GM18511 (cell line): ENCODE data around the gene MCUR1.
"Not testable (repeated sequence)": the region's sequence is repeated elsewhere in the genome, so short reads cannot be mapped to it uniquely, and the experiment has no call there.

ENCODE experiments used
- ATAC-seq: cut with Tn5 transposase; IDR thresholded peaks from one replicate; pipeline ENCODE4 v1.9.1; 2021; ENCODE audit warnings: mild to moderate bottlenecking, moderate library complexity; ENCODE audit not compliant: unreplicated experiment

The MCUR1 gene

DNA sequence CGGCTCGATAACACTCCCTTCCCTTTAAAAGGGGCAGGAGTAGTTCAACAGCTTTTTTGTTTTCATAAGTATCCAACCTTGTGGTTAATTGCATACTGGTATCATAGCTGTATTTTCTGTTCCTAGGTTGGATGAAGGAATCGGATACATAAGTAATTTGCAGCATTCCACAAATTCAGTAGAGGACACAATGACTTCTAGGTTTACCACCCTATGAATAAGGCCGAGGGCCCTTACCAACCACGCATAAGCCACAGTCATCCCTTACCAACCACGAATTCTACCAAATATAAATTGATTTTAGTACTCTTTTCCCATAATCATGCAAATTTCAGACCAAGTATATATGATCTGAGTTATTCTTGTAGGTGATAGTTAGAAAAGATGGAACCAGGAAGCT lies 36.3 kb downstream of the MCUR1 start:
- no peak for ATAC-seq

DNA sequence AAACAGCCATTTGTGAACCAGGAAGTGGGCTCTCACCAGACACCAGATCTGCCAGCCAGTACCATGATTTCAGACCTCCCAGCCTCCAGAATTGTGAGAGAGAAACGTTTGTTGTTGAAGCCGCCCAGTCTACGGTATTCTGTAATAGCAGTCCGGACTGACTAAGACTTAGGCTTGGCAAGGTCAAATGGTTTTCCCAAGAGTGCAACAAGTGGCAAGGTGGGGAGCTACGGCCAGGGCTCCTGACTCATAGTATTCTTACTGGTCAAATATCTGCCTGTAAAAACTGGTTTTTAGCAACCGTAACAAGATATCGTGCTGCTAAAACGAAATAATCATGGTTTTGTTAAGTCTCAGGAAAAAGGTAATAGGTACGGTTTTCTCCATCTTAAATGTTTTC lies 37.8 kb downstream of the MCUR1 start:
- no peak for ATAC-seq

DNA sequence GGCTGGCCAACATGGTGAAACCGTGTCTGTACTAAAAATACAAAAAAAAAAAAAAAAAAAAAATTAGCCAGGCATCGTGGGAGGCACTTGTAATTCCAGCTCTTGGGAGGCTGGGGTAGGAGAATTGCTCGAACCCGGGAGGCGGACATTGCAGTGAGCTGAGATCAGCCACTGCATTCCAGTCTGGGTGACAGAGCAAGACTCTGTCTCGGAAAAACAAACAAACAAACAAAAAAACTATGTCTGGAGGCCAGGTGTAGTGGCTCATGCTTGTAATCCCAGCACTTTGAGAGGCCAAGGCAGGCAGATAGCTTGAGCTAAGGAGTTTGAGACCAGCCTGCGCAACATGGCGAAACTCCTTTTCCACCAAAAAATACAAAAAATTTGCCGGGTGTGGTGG lies 38.9 kb downstream of the MCUR1 start:
- ATAC-seq = not testable (repeated sequence)

DNA sequence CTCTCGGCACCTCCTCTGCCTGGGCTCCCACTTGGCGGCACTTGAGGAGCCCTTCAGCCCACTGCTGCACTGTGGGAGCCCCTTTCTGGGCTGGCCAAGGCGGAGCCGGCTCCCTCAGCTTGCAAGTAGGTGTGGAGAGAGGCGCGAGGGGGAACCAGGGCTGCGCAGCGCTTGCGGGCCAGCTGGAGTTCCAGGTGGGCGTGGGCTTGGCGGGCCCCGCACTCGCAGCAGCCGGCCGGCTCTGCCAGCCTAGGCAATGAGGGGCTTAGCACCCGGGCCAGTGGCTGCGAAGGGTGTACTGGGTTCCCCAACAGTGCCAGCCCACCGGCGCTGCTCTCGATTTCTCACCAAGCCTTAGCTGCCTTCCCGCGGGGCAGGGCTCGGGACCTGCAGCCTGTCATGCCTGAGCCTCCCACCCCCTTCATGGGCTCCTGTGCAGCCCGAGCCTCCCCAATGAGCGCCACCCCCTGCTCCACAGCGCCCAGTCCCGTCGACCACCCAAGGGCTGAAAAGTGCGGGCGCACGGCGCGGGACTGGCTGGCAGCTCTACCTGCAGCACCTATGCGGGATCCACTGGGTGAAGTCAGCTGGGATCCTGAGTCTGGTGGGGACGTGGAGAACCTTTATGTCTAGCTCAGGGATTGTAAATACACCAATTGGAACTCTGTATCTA lies 41.9 kb downstream of the MCUR1 start:
- not testable (repeated sequence) for ATAC-seq

DNA sequence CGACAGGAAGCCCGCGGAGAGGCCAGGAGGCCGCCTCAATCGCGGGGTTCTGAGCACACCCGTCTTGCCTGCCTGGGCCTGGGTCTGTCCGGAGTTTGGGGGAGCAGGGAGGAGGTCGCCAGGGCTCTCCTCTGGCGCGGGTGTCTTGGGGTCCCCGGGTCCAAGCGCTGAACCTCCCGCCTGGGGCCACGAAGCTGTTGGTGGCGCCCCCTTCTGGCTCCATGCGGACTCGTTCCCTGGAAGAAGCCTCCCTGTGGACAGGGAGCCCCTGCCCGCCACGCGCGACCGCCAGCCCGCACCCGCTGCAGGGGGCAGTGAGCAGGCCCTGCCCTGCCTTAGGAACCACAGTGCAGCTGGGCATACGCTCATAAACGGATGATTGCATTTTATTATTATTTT lies 44.7 kb downstream of the MCUR1 start:
- ATAC-seq = no peak

DNA sequence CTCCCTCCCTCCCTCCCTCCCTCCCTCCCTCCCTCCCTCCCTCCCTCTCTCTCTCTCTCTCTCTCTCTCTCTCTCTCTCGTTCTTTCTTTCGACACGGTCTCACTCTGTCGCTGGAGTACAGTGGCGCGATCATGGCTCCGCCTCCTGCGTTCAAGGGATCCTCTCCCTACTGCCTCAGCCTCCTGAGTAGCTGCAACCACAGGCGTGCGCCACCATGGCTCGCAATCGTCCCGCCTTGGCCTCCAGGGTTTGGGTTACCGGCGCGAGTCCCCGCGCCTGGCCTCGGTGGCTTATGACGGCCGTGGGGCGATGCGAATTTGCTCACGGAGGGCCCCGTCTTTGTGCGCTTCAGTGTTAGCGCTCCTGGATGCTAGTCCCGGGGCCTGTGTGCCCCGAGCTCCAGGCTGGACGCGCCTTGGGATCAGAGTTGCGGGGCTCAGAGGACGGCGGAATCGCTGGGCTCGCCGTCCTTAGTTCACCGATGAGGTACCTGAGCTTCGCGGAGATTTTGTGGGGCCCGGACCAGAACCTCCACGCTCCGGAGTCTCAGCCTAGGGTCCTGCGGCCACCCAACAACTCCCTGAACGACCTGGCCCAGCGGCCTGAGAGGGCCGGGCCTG lies 45.2 kb downstream of the MCUR1 start:
- ATAC-seq = no peak

DNA sequence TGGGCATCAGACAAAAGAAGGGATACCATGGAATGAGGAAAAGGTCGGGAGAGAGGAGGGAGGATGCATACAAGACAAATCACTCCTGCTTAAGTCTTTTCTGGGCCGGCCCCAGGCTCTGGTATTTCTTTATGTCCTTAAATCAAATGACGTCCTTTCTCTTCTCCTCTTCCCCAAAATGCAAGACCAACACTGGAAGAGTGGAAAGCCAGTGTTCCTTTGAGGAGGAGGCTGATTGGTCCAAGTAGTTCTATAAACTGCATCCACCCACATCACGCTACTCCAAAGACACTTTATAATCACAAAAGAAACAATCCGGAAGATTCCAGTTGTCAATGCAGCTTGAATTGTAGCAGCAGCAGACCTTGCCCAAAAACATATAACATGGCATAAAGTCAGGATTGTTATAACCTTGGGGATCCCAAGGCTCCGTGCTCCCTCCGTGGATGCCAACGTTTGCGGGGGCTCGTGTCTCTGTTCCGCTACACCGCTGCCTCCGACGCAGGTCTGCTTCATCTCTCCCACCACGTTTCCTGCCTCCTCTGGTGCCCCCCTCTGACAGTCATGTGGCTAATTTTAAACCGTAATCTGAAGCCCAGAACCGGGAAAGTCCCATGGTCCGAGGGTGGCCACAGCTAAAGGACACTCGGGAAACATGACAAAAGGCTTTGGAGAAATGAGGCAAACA lies 47.1 kb downstream of the MCUR1 start:
- no peak for ATAC-seq

DNA sequence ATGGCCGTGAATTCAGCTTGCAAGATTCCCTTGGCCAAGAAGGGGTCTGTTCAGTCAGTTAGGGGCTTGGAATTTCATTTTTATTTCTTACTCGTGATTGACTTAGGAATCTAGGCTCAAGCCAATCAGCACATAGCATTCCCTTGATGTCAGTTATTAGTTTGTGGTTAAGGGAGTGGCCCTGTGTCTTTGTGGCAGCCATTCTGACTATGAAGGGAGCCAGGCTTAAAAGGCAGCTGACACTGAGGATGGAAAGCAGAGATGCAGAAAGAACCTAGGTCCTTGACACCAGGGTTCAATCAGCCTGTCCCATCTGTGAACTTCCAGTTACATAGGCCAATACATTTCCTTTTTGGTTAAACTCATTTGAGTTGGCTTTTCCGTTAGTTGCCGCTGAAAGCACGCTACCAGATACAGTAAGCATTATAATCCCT lies 48.1 kb downstream of the MCUR1 start:
- ATAC-seq = no peak

DNA sequence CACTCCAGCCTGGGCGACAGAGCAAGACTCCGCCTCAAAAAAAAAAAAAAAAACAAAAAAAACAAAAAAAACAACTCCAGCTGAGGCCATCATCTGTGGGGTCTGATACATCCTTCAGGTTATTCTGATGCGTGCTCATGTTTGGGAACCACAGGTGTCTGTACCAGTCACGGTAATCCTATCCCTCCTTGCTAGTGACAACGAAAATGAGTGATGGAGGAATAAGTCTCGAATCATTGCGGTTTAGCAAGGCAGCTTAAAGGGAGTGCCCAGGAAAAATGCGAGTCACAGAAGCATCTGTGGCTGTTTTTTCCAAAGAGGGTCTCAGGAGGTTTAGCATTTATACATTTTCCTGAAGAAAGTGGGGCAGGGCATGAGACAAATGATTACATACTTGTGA lies 48.8 kb downstream of the MCUR1 start:
- ATAC-seq = no peak

DNA sequence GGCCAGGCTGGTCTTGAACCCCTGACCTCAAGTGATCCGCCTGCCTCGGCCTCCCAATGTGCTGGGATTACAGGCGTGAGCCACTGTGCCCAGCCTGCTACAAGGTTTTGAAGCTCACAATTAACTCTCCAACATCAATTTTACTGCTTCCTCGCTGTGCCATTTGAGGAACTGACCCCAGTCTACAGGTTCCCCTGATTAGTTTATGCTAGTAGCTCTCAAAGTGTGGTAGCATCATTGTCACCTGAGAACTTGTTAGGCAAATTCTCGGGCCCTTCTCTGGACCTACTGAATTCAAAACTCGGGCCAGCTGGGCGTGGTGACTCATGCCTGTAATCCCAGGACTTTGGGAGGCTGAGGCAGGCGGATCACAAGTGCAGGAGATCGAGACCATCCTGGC lies 49.4 kb downstream of the MCUR1 start:
- ATAC-seq = no peak

DNA sequence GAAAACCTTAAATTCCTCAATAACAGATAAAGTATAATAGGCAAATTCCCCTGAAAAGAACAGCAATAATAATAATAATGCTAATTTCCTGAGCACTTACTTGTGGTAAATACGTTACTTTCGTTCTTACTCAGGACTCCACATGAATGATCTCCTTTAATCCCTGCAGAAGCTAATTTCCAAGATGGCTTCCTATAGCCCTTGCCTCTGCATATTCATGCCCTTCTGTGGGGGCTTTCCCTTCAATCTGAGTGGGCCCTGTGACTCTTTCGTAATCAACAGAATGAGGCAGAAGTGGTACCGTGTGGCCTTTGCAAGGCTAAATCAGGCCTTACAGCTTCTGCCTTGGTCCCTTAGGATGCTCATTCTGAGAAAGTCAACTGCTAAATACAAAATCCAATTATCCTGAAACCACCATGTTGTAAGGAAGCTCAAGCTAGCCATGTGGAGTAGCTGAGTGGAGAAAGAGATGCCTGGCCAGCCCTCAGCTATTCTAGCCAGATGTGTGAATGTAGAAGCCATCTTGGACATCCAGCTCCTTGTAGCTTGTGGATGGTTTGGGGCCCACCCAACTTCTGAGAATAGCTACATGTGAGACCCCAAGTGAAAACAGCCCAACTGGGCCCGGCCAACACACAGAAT lies 50.5 kb downstream of the MCUR1 start:
- peak; percentile 75 for ATAC-seq

DNA sequence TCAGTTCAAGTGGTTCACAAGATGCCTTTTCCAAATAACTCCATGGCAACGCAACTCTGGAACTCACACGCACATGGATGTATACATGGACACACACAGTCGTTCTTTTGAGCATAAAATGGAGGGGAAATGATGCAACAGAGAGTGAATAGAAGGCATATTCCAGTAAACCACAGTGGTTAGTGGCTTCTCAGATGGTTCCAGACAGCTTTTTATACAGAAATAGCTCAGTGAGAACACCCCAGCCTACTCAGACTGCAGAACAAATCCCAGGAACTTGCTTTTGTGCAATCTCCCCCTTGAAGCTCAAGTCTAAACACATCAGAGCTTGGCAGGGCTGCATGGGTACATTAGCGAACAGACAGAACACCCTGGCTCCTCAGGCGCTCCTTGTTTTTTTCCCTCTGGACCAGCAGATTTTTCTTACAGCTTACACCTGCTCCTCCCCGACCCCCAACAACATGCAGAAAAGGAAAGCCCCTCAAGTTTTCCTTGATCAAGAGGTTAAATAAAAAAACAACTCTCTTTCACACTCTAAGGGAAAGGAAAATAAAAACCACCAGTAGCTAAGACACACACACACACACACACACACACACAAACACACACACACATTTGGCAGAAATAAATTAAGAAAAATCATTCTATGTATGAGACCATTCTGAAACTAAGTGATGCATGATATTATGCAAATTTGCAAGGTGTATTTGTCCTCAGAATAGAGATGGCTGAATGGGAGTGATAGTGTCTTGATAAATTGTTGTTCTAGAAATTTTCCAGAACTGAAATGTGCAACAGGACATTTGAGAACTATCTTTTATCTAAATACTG lies 51.5 kb downstream of the MCUR1 start:
- no peak for ATAC-seq

DNA sequence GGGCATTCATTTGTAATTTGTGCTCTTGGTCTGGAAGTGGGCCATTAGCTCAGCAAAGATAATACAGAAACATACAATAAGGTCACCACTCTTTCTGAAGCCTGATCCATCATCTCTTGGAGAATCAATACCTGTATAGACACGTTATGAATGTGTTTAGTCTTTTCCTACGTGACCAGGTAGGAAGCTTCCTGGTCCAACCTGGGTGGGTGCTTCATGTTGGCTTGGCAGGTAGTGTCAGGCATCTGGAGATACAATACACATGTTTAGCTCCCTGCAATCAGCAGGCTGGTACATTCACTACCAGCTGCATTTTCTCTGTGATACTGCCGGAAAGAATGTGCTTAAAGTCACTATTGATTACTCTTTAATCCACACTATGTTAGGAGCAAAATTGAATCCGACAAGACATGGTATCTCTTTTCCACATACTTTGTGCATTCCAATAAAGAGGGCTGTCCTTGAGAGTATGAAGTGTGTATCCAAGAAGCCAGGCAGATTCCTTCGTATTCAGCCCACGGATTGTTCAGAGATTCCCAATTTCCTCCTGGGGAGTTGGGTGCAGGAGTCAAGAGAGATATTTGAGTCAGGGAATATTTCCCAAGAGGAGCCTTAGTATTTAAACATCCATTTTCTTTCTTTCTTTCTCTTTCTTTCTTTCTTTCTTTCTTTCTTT lies 52.9 kb downstream of the MCUR1 start:
- ATAC-seq = no peak

DNA sequence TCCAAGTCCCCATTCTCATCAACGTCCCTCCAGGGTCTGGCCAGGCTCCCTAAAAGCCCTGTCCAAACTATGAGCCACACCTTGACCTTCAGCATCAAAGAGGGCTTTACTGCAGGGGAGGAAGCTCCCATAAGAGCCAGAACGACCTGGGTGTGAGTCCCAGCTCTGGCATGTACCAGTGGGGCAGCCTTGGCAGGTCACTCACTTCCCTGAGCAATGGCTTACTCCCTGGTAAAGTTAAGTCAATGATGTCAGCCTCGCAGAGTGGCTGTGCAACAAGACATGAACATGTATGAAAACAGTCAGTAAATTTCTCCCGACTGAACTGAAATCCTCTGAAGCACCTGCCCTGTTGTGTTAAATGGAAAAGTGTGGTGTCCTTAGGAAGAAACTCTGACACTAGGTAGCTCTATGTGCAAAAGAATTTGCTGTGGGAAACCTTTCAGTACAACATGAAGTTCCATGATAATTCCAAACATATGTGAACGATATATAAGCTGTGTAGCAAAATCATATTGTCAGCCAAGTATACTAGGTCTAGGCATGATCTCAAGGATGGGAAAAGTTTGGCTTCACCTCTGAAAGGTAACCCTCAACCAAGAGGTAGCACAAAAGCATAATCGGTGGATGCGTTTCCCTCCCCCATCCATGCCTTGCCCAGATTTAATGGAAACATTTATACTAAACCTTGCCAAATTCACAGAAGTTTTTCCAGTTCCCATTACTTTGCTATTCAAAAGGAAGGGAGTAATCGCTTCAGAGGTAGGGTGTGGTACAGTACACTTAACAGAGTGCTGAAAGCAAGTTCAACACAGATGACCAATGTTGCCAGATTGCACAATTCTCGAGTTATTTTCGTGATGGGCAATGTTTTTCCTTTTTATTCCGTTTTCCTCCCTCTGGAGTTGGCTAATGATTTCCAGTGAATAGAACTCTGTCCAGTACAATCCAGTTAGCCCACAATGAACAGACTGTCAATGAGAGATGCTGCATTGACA lies 53.8 kb downstream of the MCUR1 start:
- ATAC-seq = no peak

DNA sequence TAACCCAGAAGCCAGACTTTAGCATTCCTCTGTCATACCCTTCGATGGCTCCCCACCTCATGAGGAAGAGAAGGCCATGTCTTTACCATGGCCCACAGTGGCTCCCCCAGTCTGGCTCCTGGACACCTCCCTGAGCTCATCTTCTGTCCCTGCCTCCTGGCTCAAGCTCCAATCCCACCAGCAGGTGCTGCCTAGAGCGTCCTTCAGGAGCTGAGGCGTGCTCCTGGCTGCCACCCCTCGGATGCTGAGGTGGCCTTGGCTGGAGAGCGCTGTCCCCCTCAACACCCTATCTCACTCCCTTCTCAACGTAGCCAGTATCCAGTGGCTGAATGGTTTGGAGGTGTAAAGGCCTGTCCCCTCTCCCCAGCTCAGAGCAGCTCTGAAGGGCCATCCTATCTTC lies 55.3 kb downstream of the MCUR1 start:
- ATAC-seq = no peak

DNA sequence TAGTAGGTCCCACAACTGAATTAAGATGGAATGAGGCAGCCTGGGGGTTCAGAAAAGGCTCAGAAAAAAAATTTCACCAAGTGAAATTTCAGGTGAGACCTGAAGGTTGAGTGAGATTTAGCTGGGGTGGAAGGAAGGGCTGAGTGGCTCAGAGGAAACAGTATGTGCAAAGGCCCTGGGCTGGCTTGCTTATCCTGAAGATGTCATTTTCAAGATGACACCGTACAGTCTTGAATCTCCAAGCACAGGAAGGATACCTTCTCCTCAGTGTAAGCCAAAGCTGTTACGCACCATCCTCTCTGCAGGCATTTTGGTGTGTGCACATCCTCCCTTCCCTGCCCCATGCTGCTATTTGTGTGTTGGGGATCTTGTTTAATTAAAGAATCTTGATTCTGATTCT lies 59.7 kb downstream of the MCUR1 start:
- no peak for ATAC-seq

DNA sequence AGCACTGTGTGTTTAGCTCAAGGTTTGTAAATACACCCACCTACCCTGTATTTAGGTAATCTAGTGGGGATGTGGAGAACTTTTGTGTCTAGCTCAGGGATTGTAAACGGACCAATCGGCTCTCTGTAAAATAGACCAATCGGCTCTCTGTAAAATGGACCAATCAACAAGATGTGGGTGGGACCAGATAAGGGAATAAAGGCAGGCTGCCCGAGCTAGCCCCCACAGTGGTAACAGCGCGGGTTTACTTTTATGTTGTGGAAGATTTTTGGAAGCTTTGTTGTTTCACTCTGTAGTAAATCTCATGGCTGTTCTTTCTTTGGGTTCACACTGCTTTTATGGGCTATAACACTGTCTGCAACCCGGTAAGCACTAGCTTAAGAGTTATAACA lies 70.6 kb downstream of the MCUR1 start:
- ATAC-seq = no peak

DNA sequence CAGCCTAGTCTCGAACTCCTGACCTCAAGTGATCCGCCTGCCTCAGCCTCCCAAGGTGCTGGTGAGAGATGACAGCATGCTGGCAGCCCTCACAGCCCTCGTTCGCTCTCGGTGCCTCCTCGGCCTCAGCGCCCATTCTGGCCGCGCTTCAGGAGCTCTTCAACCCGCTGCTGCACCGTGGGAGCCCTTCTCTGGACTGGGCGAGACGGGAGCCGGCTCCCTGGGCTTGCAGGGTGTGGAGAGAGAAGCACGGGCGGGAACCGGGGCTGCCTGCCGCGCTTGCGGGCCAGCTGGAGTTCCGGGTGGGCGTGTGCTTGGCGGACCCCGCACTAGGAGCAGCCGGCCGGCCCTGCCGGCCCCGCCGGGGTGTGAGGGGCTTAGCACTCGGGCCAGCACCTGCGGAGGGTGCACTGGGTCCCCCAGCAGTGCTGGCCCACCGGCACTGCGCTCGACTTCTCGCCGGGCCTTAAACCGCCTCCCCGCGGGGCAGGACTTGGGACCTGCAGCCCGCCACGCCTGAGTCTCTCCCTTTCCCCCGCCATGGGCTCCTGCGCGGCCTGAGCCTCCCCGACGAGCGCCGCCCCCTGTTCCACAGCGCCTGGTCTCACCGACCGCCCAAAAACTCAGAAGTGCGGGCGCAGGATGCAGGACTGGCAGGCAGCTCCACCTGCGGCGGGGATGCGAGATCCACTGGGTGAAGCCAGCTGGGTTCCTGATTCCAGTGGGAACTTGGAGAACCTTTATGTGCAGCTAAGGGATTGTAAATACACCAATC lies 71.2 kb downstream of the MCUR1 start:
- no peak for ATAC-seq
